ENCODE data around the gene PADI2.
A peak's percentile ranks its signal among the peaks of the same experiment; 100 is the strongest.

The PADI2 gene

DNA sequence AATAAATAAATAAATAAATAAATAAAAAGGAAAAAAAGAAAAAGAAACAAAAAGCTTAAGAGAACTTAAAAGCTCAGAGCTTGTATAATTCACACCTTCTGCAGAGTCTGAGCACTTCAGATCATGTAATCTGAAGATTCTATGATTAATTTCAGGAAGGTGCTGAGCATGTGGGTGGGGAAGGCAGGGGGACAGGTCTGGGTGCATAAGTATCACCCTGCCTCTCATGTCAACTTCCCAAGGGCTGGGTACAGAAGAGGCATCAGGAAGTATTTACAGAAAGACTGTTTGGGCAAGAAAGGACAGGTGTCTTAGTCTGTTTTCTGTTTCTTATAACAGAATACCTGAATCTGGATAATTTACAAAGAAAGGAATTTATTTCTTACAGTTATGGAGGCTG lies 20.4 kb upstream of the PADI2 start:
- no peak for DNase-seq

DNA sequence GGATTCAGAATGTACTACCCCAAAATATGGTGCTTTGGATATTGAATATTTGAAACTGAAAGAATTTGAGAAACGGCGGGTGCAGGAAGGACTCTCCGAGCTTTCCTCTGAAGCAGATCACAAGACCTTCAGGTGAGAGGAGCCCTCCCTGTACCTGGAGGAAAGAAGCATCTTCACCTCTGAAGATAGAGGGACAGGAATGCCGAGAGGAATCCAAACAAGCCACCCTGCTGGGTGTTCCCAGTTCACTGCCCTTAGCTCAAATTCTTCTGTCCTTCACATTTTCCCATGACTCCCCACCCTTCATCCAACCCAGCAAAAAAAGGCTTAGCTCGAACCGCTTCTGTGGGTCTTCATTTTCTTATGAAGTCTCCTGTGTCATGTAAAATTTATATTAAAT lies 18.2 kb upstream of the PADI2 start:
- no peak for DNase-seq

DNA sequence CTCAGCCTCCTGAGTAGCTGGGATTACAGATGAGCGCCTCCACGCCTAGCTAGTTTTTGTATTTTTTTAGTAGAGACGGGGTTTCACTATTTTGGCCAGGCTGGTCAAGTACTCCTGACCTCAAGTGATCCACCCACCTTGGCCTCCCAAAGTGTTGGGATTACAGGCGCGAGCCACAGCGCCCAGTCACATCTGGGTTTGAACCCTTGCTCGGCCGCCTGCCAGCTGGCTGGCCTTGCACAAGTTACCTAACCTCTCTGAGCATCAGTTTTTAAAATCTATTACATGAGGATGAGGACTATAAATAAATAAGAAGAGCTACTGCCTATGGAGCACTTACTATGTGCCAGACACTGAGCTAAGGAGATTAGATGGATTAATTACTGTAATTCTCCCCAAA lies 17.7 kb upstream of the PADI2 start:
- DNase-seq, result no peak

DNA sequence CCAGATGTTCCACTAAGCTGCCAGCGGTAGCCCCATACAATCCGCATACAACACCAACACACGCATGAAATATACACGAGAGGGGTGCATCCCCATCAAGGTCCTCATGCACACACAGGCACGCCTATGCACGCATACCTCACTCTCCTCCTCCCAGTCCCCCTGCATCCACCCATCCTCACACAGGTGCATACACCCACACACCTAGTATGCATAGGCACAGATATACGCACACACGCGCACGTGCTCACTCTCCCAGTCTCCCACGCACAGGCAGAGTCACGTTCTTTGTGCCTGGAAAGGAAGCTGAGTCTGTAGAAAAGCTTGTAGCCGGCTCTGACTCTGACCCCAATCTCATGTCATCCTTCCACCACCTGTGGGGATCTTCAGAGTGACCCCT lies 16.9 kb upstream of the PADI2 start:
- DNase-seq, result no peak

DNA sequence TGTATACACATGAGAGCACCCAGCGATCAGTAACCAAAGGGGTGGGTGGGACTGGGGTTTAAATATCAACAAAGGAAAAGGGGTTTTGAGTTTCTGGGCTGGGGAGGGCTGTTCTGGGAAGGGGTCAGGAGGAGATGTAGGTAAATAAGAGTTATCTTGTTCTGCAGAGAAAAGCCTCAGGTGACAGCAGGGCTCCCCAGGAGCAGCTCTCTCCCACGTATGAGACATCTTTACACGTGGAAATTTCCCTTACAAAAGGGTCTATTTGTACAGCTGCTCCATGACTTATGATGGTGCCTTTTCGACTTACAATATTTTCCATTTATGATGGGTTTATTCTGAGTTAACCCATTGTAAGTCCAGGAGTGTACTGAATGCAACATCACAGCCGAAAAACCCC lies 16.3 kb upstream of the PADI2 start:
- no peak for DNase-seq

DNA sequence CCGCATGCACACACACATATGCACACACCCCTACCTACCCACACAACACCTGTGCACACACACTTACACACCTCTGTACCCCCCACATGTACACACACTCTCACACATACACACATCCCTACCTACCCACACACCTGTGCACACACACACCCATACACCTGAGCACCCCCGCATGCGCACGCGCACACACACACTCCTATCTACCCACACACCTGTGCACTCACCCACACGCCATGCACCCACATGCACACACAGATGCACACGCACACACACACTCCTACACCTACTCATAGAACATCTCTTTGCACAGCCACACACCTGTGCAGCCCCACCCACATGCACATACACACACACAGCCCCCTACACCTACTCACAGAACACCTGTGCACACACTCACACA lies 15.5 kb upstream of the PADI2 start:
- DNase-seq, result no peak

DNA sequence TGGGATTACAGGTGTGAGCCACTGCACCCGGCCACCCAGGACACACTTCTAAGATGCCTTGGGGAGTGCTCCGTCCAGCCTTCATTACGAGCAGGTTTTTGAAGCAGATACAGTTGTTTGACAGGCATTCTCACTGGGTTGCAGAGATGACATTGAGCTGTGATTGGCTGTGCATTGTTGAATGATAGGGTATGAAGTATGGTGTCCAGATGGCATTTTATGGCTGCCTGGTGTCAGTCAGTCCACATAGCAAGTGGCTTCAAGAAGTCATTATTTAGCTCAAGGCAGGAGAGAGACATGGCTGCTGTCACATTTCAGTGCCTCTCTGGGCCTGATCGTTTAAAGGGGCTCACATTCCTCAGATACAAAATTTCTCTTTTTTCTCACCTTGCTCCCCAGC lies 14.8 kb upstream of the PADI2 start:
- DNase-seq, result no peak

DNA sequence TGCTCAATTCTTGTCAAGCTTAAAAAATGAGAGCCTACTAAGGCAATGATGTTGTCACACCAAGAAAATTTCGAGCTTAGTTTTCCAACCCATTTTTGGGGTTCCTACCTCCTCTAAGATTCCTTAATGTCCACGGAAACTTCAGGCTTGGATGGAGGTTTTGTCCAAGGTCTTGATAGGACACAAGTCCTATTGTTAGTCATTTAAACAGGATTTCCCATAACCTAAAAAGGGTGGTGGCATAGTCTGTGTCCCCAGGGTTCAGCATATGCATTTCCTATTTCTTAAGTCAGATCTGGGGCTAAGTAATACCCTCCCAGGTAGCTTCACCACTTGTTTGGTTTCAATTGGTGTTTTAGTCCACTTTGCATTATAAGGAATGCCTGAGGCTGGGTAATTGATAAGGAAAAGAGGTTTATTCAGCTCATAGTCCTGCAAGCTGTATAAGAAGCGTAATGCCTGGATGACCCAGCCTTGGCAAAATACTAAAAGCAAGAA lies 10.9 kb upstream of the PADI2 start:
- no peak for DNase-seq

DNA sequence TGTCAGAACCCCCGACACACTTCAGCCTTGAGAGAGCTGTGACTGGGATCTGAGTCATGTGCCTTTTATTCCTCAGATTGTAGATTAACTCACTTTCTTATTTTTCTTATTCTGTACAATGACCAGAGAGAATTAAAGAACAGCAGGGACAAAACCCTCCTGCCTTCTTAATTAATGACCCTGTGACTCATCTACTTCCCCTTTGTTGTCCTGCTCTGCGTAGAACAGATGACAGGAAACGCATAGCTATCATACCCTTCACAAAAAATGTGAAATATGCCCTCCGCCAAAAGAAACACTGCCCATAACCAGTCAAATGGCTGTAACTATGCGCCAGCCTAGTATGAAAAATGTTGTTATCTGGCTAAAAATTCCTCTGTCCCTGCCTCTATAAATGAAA lies 9.1 kb upstream of the PADI2 start:
- DNase-seq, result peak; percentile 99

DNA sequence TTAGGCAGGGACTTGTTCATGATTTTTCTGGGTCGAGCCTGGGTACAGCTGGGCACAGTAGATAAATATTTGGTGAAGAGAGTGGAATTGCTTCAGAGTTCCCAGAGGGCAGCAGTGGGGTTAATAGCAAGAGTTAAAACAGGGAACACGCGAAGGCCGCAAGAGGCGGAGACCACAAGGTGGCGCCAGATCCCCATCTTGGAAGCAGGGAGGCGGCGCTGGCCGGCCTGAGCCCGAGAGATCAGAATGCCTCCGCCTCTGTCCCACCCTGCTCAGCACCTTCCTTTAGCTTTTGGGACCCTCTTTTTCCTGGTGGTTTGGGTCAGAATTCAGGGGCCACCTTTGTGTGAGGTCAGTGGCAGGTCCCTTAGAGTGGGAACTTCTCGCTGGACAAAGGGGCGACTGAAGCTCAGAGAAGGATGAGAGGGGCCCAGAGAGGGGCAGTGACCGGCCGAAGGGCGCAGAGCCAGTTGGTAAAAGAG lies 6.5 kb upstream of the PADI2 start:
- DNase-seq, result peak; percentile 81

DNA sequence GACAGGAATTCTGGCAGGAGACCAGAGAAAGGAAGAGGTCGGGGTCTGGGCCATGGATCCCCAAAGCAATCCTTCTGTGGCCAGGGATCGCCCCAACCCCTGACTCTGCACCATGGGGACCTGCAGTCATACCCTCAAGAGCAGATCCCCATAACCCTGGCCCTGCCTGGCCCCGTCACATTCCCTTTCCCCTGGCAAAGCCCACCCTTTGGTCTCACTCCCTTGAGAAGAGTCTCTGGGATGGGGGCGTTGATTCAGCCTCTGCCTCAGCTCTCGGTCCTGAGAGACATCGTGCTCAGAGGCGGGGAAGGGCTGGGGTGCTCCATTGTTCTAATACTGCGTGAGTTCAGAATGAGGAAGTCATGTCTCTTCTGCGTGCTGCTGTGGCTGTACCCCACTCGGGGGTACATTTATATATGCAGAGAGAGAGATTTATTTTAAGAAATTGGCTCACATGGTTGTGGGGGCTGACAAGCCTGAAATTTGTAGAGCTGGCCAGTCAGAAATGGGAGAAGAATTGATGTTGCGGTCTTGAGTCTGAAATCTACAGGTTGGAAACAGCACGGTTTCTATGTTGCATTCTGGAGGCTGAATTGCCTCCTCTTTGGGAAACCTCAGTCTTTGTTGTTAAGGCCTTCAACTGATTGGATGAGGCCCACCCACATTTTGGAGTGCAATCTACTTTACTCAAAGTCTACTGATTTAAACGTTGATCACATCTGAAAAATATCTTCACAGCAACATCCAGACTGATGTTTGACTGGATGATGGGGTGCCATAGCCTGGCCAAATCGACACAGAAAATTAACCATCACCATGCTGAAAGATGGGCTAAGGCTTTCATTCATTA lies 4.2 kb upstream of the PADI2 start:
- no peak for DNase-seq

DNA sequence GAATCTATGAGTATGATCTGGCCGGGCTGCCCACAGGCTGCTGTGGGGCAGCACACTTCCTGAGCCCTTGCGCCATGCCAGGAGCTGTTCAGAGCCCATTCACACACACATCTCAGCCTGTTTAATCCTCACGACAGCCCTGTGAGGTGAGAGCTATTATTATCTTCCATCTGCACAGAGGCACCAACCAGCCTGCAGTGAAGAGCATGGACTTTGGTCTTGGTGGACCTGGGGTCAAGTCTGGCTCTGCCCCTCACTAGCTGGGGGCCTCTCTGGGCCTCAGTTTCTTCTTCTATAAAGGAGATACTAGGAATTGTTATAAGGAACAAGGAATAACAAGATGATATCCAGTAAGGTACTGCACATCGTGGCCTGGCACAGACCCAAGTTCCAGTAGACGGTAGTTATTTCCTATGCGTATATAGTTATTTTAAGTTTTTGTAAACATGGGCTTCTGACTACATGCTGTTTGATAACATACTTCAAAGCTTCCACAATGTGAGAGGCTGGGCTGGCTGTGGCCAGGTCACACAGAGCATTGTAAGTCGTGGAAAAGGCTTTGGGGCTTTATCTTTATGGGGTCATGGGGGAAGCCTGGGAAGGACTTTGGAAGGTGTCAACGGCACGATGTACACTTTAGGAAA lies 3.4 kb upstream of the PADI2 start:
- no peak for DNase-seq

DNA sequence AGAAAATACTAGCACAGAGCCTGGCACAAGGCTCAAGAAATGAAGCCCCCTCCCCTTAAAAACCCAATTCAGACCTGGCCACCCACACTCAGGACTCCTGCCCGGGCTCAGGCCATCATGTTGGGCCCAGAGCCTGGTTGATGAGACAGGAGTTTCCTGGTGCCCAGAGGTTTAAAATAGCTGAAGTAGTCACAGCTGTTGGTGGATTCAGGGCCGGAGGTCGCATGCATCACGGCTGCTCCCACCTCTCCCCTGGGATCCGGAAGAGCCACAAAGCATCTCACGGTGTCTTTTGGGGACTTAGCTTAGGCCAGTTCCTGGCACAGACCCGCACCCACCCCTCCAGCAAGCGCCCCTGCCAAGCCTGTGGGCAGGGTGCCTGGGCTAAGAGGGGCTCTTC lies 2.6 kb upstream of the PADI2 start:
- DNase-seq, result no peak

DNA sequence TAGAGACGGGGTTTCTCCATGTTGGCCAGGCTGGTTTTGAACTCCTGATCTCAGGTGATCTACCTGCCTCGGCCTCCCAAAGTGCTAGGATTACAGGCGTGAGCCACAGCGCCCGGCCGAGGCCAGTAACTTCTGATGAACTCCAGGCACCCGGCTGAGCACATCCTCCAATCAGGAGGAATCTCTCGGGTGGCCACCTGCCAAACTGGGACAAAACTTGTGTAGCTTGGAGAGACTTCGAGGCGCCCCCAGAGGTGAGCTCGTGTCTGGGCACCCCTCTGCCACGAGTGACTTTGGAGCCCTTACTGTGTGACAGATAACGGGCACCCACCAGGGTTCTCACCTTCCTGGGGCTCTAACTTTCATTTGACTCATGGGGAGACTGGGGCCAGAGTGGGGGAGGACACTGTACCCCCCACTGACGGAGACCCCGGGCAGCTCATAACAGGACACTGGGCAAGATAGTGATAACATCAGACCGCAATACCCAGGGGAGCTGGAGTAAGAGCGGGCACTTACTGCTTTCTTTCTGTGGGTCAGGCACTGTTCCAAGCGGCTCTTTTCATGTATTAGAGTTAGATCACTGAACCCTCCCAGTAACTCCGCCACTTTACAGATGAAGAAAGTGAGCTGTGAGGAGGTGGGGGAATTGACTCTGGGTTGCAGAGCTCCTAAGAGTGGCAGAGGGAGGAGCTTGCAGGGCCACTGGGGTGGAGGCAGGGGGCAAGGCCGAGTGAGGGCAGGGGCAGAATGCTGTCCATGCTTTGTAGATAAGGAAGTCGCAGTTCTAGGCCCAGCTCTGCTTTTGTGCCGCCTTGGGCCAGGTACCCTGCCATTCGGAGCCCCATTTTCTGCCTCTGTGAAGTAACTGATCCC lies 1.9 kb upstream of the PADI2 start:
- DNase-seq, result peak; percentile 67

DNA sequence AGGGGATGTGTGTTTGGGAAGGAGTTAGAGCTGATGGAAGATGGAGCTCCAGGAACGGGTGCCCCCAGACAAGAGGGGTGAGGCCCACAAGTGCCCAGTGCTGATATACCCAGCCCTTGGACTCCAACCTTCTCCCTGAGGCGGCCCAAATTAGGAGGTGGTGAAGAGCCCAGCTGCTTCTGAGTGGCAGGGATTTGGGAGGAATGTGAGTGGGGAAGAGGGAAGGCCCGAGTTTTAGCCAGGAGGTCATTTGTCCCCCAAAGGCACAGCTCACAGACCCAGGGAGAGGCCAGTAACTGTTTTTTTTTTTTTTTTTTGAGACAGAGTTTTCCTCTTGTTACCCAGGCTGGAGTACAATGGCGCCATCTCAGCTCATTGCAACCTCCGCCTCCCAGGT lies 1.2 kb upstream of the PADI2 start:
- DNase-seq, result no peak

DNA sequence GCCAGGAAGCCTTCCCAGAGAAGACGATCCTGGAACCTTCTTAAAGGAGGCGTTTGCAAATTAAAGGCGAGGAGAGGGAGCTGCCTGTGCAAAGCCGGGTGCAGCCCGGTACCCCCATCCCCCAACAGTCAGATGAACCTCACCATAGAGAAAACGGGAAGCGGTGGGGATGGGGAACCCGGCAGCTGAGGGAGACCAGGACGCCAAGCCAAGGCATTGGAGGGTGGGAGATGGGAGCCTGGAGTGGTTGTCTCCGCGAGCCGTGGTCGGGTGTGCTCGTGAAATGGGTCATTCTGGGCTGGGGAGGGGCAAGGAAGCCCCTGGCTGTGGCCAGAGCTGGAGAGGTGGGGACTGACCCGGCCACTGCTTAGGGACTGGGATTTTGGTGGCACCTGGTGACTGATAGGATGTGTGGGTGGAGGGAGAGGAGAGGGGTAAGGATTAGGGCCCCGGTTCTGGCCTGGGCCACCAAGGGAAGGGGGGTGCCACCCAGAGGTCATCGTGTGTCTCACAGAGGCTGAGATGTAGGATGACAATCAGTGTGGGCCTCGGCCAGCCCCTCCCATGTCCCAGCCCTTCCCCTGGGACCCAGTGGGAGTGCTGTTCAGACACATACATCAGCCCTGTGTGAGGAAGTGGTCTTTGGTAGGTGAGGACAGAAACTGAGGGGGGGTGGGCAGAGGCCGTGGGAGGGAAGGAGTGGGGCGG lies 676 bp upstream of the PADI2 start:
- no peak for DNase-seq

DNA sequence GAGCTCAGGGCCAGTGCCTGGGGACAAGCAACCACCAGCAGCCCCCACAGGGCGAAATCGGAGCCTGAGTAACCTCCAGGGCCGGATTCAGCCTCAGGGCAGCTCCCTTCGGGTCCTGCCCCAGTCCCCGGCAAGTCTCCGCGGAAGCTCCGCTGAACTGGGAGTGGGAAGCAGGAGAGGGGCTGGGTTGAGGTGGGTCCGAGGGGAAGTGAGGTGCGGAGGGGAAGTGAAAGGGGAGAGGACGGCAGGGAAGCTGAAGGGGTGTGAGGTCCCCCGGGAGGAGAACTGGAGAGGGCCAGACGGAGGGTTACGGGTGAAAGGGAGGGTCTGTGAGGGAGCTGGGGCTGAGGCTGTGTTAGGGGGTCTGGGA lies 560 bp downstream of the PADI2 start:
- no peak for DNase-seq

DNA sequence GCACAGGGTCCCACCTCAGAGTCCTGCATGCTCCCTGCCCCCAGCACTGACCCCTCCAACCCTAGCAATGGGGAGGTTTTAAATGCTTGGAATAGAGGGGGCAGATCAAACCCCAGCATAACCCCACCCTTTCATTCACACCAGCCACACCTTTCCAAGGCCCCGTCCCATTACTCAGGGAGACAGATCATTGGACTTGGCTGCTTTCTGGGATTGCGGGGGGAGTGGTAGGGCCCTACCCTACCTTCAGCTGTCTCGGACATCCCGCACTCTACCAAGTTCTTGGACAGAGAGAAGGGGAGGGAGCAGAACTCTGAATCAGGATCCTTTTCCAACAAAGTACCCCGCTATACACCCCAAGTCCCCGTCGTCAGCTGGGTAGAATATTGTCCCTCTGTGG lies 983 bp downstream of the PADI2 start:
- DNase-seq, result no peak

DNA sequence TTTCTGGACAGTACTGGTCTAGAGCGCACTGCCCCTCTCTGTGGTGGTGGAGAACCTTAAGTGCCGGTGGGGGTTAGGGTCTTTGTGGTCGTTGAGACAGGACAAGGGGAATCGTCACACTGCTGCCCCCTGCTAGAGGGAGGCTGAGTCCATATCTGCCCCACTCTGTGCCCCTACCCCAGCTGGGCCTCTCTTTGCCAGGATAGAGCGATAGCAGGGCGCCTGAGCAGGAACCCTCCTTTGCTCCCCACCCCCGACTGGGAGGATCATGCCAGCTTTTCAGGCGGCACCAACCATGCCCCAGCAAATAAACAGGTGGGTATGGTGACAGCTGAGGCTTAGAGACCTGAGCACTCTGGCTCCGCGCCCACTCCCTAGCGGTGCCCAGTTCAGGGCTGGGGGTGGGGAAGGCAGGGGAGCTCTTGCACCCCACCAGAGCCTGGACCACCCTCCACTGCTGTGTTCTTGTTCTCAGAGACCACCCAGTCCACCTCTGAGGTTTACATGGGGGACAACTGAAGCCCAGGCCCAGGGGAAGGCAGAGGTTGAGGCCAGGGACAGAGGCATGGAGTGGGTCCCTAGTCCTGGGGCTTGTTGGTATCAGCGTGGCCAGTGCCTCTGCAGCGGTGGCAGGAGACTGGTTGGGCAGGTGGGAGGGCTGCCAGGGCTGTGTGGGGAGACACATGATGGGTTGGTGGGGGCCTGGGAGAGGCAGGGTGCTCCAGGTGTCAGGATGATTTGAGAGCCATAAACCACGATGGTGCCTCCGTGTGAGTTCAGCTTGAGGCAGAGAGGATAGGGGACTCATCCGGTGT lies 1.6 kb downstream of the PADI2 start:
- no peak for DNase-seq

DNA sequence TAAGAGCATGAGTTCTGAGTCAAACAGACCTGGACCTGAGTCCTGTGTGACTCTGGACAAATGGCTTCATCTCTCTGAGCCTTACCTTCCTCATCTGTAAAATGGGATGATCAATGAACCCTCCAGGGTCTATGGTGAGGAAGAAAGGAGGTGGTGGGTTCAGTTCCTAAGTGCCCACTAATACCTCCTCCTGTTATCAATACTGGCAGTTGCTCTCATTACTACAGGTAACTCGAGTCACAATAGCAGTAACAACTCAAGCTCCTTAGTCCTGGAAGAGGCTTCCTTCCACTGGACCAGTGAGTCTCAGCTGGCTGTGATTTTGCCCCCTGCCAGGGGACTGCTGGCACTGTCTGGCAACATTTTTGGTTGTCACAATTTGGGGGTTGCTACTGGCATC lies 2.6 kb downstream of the PADI2 start:
- DNase-seq, result no peak

DNA sequence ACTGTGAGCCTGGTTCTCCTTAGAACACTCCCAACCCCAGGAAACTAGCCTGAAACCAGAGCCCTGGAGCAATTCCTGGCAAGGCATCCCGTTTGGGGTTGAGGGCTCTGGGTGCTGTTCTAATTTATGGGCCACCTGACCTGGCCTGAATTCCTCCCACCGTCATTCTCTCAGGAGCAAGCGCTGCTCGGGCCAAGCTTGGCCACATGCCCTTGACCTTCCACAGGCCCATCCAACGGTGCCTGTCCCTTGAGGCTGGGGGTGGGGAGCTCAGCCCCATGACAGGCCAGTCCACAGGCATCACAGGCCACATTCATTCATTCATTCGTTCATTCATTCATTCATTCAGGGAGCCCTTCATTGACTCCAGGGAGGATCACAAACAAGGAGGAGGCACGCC lies 5.3 kb downstream of the PADI2 start:
- no peak for DNase-seq

Measured in fibroblast of skin of scalp (primary cell).